H9 (cell line): ENCODE measurements around the gene DBF4. TPM values are rescaled to one million over a fixed set of nuclear protein-coding genes. Genes with fewer than 3 reads are reported as not detected.

Source experiments
- DNase-seq: peaks from one replicate; pipeline ENCODE4 v3.0.0-alpha.2; 2017
- H2AFZ ChIP-seq: one replicate; pipeline ENCODE4 v1.6.1; 2013; ENCODE audit warnings: mild to moderate bottlenecking, low read length, control low read depth, moderate library complexity
- H2AK5ac ChIP-seq: 2 replicates; pipeline ENCODE4 v1.6.1; 2013; ENCODE audit warnings: low read length, control low read depth, mixed read lengths; ENCODE audit not compliant: insufficient read length
- H2BK120ac ChIP-seq: one replicate; pipeline ENCODE4 v1.6.1; 2013; ENCODE audit warnings: low read depth, mild to moderate bottlenecking, low read length, control low read depth, inconsistent platforms; ENCODE audit not compliant: poor library complexity, severe bottlenecking
- H2BK12ac ChIP-seq: 2 replicates; pipeline ENCODE4 v1.6.1; 2013; ENCODE audit warnings: low read length, control low read depth, mixed read lengths, low read depth; ENCODE audit not compliant: insufficient read length
- H2BK15ac ChIP-seq: 2 replicates; pipeline ENCODE4 v1.6.1; 2013; ENCODE audit warnings: low read depth, low read length, control low read depth
- H2BK20ac ChIP-seq: one replicate; pipeline ENCODE4 v1.6.1; 2013; ENCODE audit warnings: low read depth, mild to moderate bottlenecking, low read length, control low read depth, inconsistent platforms; ENCODE audit not compliant: poor library complexity, severe bottlenecking
- H2BK5ac ChIP-seq: 2 replicates; pipeline ENCODE4 v1.6.1; 2013; ENCODE audit warnings: low read length, control low read depth, mixed read lengths; ENCODE audit not compliant: insufficient read length
- H3K14ac ChIP-seq: 2 replicates; pipeline ENCODE4 v1.6.1; 2013; ENCODE audit warnings: low read length, control low read depth; ENCODE audit not compliant: insufficient read depth
- H3K18ac ChIP-seq: 2 replicates; pipeline ENCODE4 v1.6.1; 2013; ENCODE audit warnings: low read depth, mild to moderate bottlenecking, mixed read lengths, low read length, control low read depth; ENCODE audit not compliant: insufficient read length
- H3K23ac ChIP-seq: 2 replicates; pipeline ENCODE4 v1.6.1; 2013; ENCODE audit warnings: low read length, control low read depth, mixed read lengths, low read depth; ENCODE audit not compliant: insufficient read length
- H3K23me2 ChIP-seq: 2 replicates; pipeline ENCODE4 v1.6.1; 2013; ENCODE audit warnings: low read depth, mild to moderate bottlenecking, mixed read lengths, low read length, control low read depth; ENCODE audit not compliant: insufficient read length, poor library complexity, severe bottlenecking
- H3K27ac ChIP-seq: 2 replicates; pipeline ENCODE4 v1.5.1; 2013; ENCODE audit warnings: low read length, control low read depth, mixed read lengths, low read depth; ENCODE audit not compliant: insufficient read length
- H3K27me3 ChIP-seq: 2 replicates; pipeline ENCODE4 v1.6.1; 2013; ENCODE audit warnings: low read length, control low read depth, inconsistent platforms; ENCODE audit not compliant: insufficient read depth
- H3K4ac ChIP-seq: 2 replicates; pipeline ENCODE4 v1.6.1; 2013; ENCODE audit warnings: low read depth, mild to moderate bottlenecking, control low read depth, inconsistent platforms, low read length, moderate library complexity
- H3K4me1 ChIP-seq: 2 replicates; pipeline ENCODE4 v1.6.1; 2013; ENCODE audit warnings: low read length, control low read depth, inconsistent platforms; ENCODE audit not compliant: insufficient read depth
- H3K4me2 ChIP-seq: 2 replicates; pipeline ENCODE4 v1.6.1; 2013; ENCODE audit warnings: low read length, control low read depth, mixed read lengths; ENCODE audit not compliant: insufficient read length, insufficient read depth
- H3K56ac ChIP-seq: 2 replicates; pipeline ENCODE4 v1.6.1; 2013; ENCODE audit warnings: low read depth, mild to moderate bottlenecking, mixed read lengths, low read length, control low read depth; ENCODE audit not compliant: insufficient read length
- H3K79me1 ChIP-seq: 2 replicates; pipeline ENCODE4 v1.6.1; 2013; ENCODE audit warnings: low read depth, mild to moderate bottlenecking, moderate library complexity, low read length, control low read depth, inconsistent platforms; ENCODE audit not compliant: insufficient read depth, poor library complexity, severe bottlenecking
- H3K79me2 ChIP-seq: 2 replicates; pipeline ENCODE4 v1.6.1; 2013; ENCODE audit warnings: low read length, control low read depth, inconsistent platforms; ENCODE audit not compliant: insufficient read depth
- H3K9ac ChIP-seq: 2 replicates; pipeline ENCODE4 v1.6.1; 2013; ENCODE audit warnings: low read length, control low read depth, mixed read lengths; ENCODE audit not compliant: insufficient read length; ENCODE audit errors: extremely low read depth
- H3K9me3 ChIP-seq: one replicate; pipeline ENCODE4 v1.6.1; 2013; ENCODE audit warnings: low read depth, low read length, inconsistent platforms; ENCODE audit not compliant: control insufficient read depth
- H3T11ph ChIP-seq: one replicate; pipeline ENCODE4 v1.6.1; 2013; ENCODE audit warnings: mild to moderate bottlenecking, low read length, control low read depth, inconsistent platforms
- H4K20me1 ChIP-seq: one replicate; pipeline ENCODE4 v1.6.1; 2013; ENCODE audit not compliant: control insufficient read depth, insufficient read length, insufficient read depth
- H4K5ac ChIP-seq: 2 replicates; pipeline ENCODE4 v1.6.1; 2013; ENCODE audit warnings: low read depth, mild to moderate bottlenecking, mixed read lengths, low read length, control low read depth; ENCODE audit not compliant: insufficient read length
- H4K8ac ChIP-seq: replicated peaks from 2 replicates; pipeline ENCODE4 v1.6.1; 2013; ENCODE audit warnings: low read length, control low read depth, mixed read lengths, low read depth; ENCODE audit not compliant: insufficient read length
- H4K91ac ChIP-seq: 2 replicates; pipeline ENCODE4 v1.6.1; 2013; ENCODE audit warnings: low read depth, mild to moderate bottlenecking, moderate library complexity, mixed read lengths, low read length, control low read depth; ENCODE audit not compliant: insufficient read length
- H3K27ac Mint-ChIP-seq, 3 experiments: 2 replicates in 2 of 3; 3 replicates in 1 of 3; pipeline ENCODE4 v1.8.0; 2020 to 2021; ENCODE audit warnings: mixed read lengths in 3 of 3, mild to moderate bottlenecking in 1 of 3, moderate library complexity in 1 of 3
- H3K27me3 Mint-ChIP-seq: 2 replicates; pipeline ENCODE4 v1.8.0; 2021; ENCODE audit warnings: low read depth, mild to moderate bottlenecking, moderate library complexity, mixed read lengths
- H3K36me3 Mint-ChIP-seq, 3 experiments: 2 replicates in 2 of 3; 3 replicates in 1 of 3; pipeline ENCODE4 v1.8.0; 2020 to 2021; ENCODE audit warnings: low read depth in 3 of 3, mixed read lengths in 3 of 3; ENCODE audit not compliant: insufficient read depth in 1 of 3
- H3K4me1 Mint-ChIP-seq, 2 experiments: 2 replicates each; pipeline ENCODE4 v1.8.0; 2020; ENCODE audit warnings: mixed read lengths in 2 of 2
- H3K4me3 Mint-ChIP-seq, 2 experiments: 2 replicates in 1 of 2; 3 replicates in 1 of 2; pipeline ENCODE4 v1.8.0; 2020 to 2021; ENCODE audit warnings: mild to moderate bottlenecking in 2 of 2, mixed read lengths in 2 of 2, moderate library complexity in 1 of 2
- H3K9me3 Mint-ChIP-seq, 2 experiments: 2 replicates in 1 of 2; 3 replicates in 1 of 2; pipeline ENCODE4 v1.8.0; 2020; ENCODE audit warnings: mild to moderate bottlenecking in 2 of 2, mixed read lengths in 2 of 2, moderate library complexity in 1 of 2
- CTCF ChIP-seq: fragments of 200-600 bp; sonication (generic); conservative IDR thresholded peaks from 3 replicates; pipeline ENCODE4 v1.8.0; 2021; ENCODE audit warnings: antibody characterized with exemption, mild to moderate bottlenecking
- WGBS: extraction: QIAGEN DNeasy Blood & Tissue Kit; methylation state at CpG from one replicate; pipeline ENCODE4 v1.1.7; 2013; ENCODE audit warnings: missing lambda C conversion rate, low lambda C conversion rate, mixed read lengths; ENCODE audit not compliant: insufficient read length; ENCODE audit errors: extremely low coverage; 5-methylcytosine and 5-hydroxymethylcytosine counted together
- total RNA-seq: library from RNA; stranded (reverse); gene quantifications from 2 replicates; pipeline ENCODE4 v1.2.1, GENCODE V29; 2021

Gene DBF4
- total RNA-seq, 1 experiment from 2014 or later, result 75.9 TPM

DNA sequence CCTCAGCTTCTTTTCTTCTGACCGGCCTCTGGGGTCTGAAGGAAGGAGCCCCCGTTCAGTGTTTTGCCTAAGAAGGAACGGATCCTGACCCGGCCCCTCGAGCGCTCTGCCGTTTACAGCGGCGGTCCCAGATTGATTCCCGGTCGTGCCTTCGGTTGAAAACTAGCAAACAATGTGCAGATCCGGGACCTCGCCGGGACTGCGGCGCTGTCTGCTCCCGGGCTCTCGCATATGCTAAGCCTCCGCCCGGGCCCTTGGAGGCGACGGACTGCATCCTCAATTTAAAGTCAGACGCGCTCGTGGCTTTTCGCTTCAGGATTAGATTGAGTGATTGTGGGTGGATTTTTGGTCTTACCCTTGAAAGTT is 559 bp downstream of the DBF4 start:
- Histone ChIP-seq H3K79me2 (peaks cover 26% of the 10 kb centered on the region; the same call in 1 of the 2 replicates), H3K9me3 (no peaks in the 10 kb centered on the region), H3K18ac (peak overlapping the region; percentile 81), H2AFZ (no peak overlapping the region), H3T11ph (no peak overlapping the region), H4K5ac (no peak overlapping the region), H3K9ac (peak overlapping the region; percentile 90), H3K14ac (peak overlapping the region; percentile 86; the same call in 1 of the 2 replicates), H2BK12ac (no peak overlapping the region), H2BK5ac (no peak overlapping the region), H4K8ac (no peak overlapping the region), H2AK5ac (no peak overlapping the region), H3K79me1 (no peaks in the 10 kb centered on the region), H4K20me1 (no peaks in the 10 kb centered on the region), H3K27me3 (no peaks in the 10 kb centered on the region), H3K27ac (peak overlapping the region; percentile 49), H3K4me1 (no peaks in the 10 kb centered on the region), H2BK20ac (no peak overlapping the region), H4K91ac (no peak overlapping the region), H3K4me2 (peak overlapping the region; percentile 95), H3K56ac (no peak overlapping the region), H3K23ac (no peak overlapping the region), H2BK15ac (no peak overlapping the region), H3K4ac (no peak overlapping the region; the same call in 1 of the 2 replicates), H3K23me2 (peaks cover 8% of the 10 kb centered on the region), H2BK120ac (peak overlapping the region; percentile 71)
- Mint-ChIP-seq H3K36me3 (peaks cover 19 to 43% (median 23%) of the 10 kb centered on the region in 3 experiments), H3K27me3 (no peaks in the 10 kb centered on the region; the same call in 1 of the 2 replicates), H3K4me1 (peaks cover 22 to 25% of the 10 kb centered on the region in 2 experiments), H3K9me3 (peaks cover 5 to 10% of the 10 kb centered on the region in 2 experiments; a peak in 4 of 5 replicates), H3K27ac (peak overlapping the region; percentile 98 to 99 (median 99)), H3K4me3 (peak overlapping the region; percentile 94 to 99)
- DNase-seq, result peak; percentile 53
- TF ChIP-seq CTCF, result no peak
- WGBS, result no CpG with 5 or more reads among the region's 27 CpGs
